Mucosa of descending colon (tissue), 3 donors: ENCODE measurements around the gene NLGN4Y. TPM values are rescaled to one million over a fixed set of nuclear protein-coding genes. Genes with fewer than 3 reads are reported as not detected.

Experiments used
- ATAC-seq: fragments of 200-7000 bp; cut with Tn5 transposase; one replicate; pipeline ENCODE4 v1.9.1; 2020; ENCODE audit warnings: mild to moderate bottlenecking, moderate library complexity
- DNase-seq, 3 donors: peaks; one replicate each; pipeline ENCODE4 v3.0.0-alpha.2; 2020
- H3K36me3 ChIP-seq: fragments of 200-600 bp; one replicate; pipeline ENCODE4 v1.8.0; 2021; ENCODE audit warnings: low read depth, mild to moderate bottlenecking
- H3K4me1 ChIP-seq: fragments of 200-600 bp; one replicate; pipeline ENCODE4 v1.8.0; 2021; ENCODE audit warnings: low read depth, mild to moderate bottlenecking
- H3K4me3 ChIP-seq: fragments of 200-600 bp; one replicate; pipeline ENCODE4 v1.8.0; 2021; ENCODE audit warnings: mild to moderate bottlenecking
- H3K9me3 ChIP-seq: fragments of 200-600 bp; one replicate; pipeline ENCODE4 v1.8.0; 2021; ENCODE audit warnings: mild to moderate bottlenecking
- intact Hi-C, 2 donors: fragments of 100-400 bp; cut with DNase I in 1 of 2; cut with micrococcal nuclease in 1 of 2; formaldehyde crosslinking; loops; one replicate each; pipeline versions ENCODE4 v1.11.0 to v1.11.1; 2022; cut with DNase I, micrococcal nuclease
- total RNA-seq, 3 donors: library from RNA; stranded (reverse); fragmentation: NEBNext Ultra II Directional in 2 of 3; extraction: Animal tissue kit (Norgen Biotek cat#: 25700) in 2 of 3; gene quantifications; one replicate each; pipeline versions ENCODE4 v1.2.1 to v1.2.4, GENCODE V29; 2021 to 2023
- TF ChIP-seq, protein P1 (sequence below): fragments of 200-600 bp; IDR thresholded peaks from one replicate; pipeline ENCODE4 v1.8.0; 2022; ENCODE audit warnings: antibody characterized with exemption, mild to moderate bottlenecking
- donor health status: DM: no; HTN: no; CAD: no; lungs with moderate emphysema.
- donor health status: DM: no; HTN: no; CAD: no.
- donor health status: DM: no; HTN: yes; CAD: no.

Gene NLGN4Y
- total RNA-seq, 3 donors from 2014 or later, result 1.3 to 15.0 TPM; not detected in 1

- no peaks in the 10 kb centered on the region for H3K4me1 ChIP-seq
- ATAC-seq (no peak), DNase-seq (no peak)
- no peaks in the 10 kb centered on the region for H3K9me3 ChIP-seq
- TF ChIP-seq, protein P1, sequence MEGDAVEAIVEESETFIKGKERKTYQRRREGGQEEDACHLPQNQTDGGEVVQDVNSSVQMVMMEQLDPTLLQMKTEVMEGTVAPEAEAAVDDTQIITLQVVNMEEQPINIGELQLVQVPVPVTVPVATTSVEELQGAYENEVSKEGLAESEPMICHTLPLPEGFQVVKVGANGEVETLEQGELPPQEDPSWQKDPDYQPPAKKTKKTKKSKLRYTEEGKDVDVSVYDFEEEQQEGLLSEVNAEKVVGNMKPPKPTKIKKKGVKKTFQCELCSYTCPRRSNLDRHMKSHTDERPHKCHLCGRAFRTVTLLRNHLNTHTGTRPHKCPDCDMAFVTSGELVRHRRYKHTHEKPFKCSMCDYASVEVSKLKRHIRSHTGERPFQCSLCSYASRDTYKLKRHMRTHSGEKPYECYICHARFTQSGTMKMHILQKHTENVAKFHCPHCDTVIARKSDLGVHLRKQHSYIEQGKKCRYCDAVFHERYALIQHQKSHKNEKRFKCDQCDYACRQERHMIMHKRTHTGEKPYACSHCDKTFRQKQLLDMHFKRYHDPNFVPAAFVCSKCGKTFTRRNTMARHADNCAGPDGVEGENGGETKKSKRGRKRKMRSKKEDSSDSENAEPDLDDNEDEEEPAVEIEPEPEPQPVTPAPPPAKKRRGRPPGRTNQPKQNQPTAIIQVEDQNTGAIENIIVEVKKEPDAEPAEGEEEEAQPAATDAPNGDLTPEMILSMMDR, result no peak
- no peak overlapping the region for H3K4me3 ChIP-seq
- intact Hi-C loops, result no loop called here
- H3K36me3 ChIP-seq, result no peaks in the 10 kb centered on the region
These were observed 224.0 kb downstream of the NLGN4Y start for GRCh38 chrY:14748329-14748728.

DNA sequence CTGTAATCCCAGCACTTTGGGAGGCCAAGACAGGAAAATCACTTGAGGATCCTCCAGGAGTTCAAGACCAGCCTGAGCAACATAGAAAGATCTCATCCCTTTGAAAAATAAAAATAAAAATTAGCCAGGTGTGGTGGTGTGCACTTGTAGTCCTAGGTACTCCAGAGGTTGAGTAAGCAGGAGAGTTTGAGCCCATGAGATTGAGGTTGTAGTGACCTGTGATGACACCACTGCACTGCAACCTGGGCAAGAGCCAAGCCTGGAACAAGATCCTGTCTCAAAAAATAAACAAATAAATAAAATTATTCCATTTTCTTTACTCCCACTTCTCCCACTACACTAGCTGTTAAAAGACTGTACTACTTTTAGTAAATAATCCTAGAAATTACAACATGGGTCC lies 231.2 kb downstream of the NLGN4Y start:
- ATAC-seq (no peak), DNase-seq (no peak)
- no peaks in the 10 kb centered on the region for H3K4me1 ChIP-seq
- no peaks in the 10 kb centered on the region for H3K36me3 ChIP-seq
- intact Hi-C loops, result no loop called here
- no peaks in the 10 kb centered on the region for H3K9me3 ChIP-seq
- H3K4me3 ChIP-seq, result no peak overlapping the region
- TF ChIP-seq, protein P1, result no peak

GRCh38 chrY:14762903-14763302 lies 238.6 kb downstream of the NLGN4Y start:
- TF ChIP-seq, protein P1, result no peak
- no peaks in the 10 kb centered on the region for H3K4me1 ChIP-seq
- ATAC-seq, result no peak

DNA sequence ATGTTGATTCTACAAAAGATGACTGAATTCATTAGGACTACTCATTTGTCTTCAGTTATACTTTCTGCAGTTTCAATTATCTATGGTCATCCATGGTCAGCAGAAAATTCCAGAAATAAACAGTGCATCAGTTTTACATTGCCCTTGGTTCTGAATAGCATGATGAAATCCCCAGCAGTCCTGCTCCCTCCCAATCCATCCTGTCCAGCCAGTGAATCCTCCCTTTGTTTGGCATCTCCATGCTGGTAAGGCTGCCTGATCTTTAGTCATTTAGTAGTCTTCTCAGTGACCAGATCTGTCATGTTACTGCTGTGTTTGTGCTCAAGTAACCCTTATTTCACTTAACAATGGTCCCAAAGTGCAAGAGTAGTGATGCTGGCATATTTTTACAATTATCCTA lies 239.3 kb downstream of the NLGN4Y start:
- Histone ChIP-seq H3K9me3 (no peaks in the 10 kb centered on the region), H3K4me3 (no peak overlapping the region), H3K36me3 (no peaks in the 10 kb centered on the region), H3K4me1 (no peaks in the 10 kb centered on the region)
- TF ChIP-seq, protein P1, result no peak
- ATAC-seq (no peak), DNase-seq (no peak)
- intact Hi-C loops, result no loop called here

More at GRCh38 chrY:14762903-14763302, 238.6 kb downstream of the NLGN4Y start:
- no peak overlapping the region for H3K4me3 ChIP-seq
- intact Hi-C loops, result no loop called here
- no peaks in the 10 kb centered on the region for H3K9me3 ChIP-seq
- DNase-seq, result no peak
- no peaks in the 10 kb centered on the region for H3K36me3 ChIP-seq

GRCh38 chrY:14778208-14778607 lies 253.9 kb downstream of the NLGN4Y start:
- Histone ChIP-seq H3K36me3 (no peaks in the 10 kb centered on the region), H3K4me3 (no peak overlapping the region), H3K4me1 (no peaks in the 10 kb centered on the region), H3K9me3 (no peaks in the 10 kb centered on the region)
- ATAC-seq, result no peak
- TF ChIP-seq, protein P1, result no peak
- intact Hi-C loops, result no loop called here
- DNase-seq, result no peak

DNA sequence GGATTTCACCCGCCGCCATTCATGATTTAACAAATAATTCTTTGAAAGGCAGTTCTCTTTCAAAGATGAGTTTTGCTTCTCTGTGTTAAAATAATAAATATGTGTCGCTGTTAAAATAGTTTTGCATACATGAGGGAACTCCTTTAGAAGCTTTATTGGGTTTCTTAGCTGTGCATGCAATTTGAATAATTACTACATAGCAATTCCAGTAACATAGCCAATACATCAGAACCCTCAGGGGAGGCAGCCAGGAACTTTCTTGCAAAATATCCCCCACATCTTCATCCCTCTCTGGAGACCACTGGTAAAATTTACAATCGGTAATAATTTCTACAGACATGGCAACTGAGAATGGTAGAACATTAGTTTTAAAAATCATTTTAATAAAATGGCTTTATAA lies 268.8 kb downstream of the NLGN4Y start:
- ATAC-seq (no peak), DNase-seq (no peak)
- no peaks in the 10 kb centered on the region for H3K9me3 ChIP-seq
- intact Hi-C loops, result no loop called here
- H3K4me1 ChIP-seq, result no peaks in the 10 kb centered on the region
- no peaks in the 10 kb centered on the region for H3K36me3 ChIP-seq
- TF ChIP-seq, protein P1, result no peak
- H3K4me3 ChIP-seq, result no peak overlapping the region
